Measurements from ENCODE around the gene TSPYL2.

GRCh38 chrX:53077207-53078197, 4.7 kb upstream of the TSPYL2 start:
- TF ChIP-seq CTCF (IDR thresholded peaks at IDR 0.05; ENCODE audit: low read length) (peak; percentile 55; the same call in 1 of the 2 replicates), EZH2 (IDR thresholded peaks at IDR 0.05; ENCODE audit: borderline replicate concordance, low read length) (no peak)
